ENCODE data around the gene TBC1D1.

- TF ChIP-seq ZNF8 (CRISPR knock-in tag; IDR thresholded peaks at IDR 0.05) (no peak), CSDC2 (CRISPR knock-in tag; IDR thresholded peaks at IDR 0.05) (no peak), ZFP3 (CRISPR knock-in tag; IDR thresholded peaks at IDR 0.05) (no peak)
Observed at GRCh38 chr4:37958932-37959331, 68.0 kb downstream of the TBC1D1 start.
